Dermis microvascular lymphatic vessel endothelial cell (primary cell): ENCODE measurements around the gene AKAP4. TPM values are rescaled to one million over a fixed set of nuclear protein-coding genes. Genes with fewer than 3 reads are reported as not detected.

Source experiments
- DNase-seq, 2 donors: peaks; one replicate each; pipeline versions ENCODE4 v3.0.0 to v3.0.0-alpha.2; 2010; ENCODE audit warnings: low read depth in 2 of 2
- total RNA-seq: library from RNA; depleted of rRNA; stranded (reverse); fragments of >200 nt; gene quantifications from 2 replicates; pipeline ENCODE4 v1.2.1, GENCODE V29; 2014

AKAP4 gene
- not detected in 2 replicates for total RNA-seq

- DNase-seq, result no peak
These were observed at the start of gene AKAP4 for GRCh38 chrX:50200907-50201306. Gene AKAP4 (minus strand): TSS chrX:50201007. CDS start chrX:50200889, 118 bp downstream.

DNA sequence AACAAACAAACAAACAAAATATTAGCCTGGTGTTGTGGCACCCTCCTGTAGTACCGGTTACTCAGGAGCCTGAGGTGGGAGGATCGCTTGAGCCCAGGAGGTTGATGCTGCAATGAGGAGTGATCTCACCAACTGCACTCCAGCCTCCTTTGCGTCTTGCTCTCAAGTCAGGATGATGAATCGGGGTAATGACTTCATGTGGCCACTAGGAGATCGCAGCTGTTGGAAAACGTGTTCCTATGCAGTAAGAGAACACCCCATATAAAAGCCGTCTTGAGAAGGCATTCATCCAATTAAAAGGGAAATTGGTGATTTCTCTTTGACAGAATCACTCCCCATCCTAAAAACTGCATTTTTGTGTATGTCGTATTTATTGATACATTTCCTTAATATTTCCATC, 10.7 kb upstream of the AKAP4 start:
- no peak for DNase-seq

DNA sequence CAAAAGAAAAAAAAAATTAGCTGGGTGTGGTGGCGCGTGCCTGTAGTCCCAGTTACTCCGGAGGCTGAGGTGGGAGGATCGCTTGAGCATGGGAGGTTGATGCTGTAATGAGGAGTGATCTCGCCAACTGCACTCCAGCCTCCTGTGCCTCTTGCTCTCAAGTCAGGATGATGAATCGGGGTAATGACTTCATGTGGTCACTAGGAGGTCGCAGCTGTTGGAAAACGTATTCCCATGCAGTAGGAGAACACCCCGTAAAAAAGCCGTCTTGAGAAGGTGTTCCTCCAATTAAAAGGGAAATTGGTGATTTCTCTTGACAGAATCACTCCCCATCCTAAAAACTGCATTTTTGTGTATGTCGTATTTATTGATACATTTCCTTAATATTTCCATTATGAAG, 5.9 kb upstream of the AKAP4 start:
- no peak for DNase-seq

DNA sequence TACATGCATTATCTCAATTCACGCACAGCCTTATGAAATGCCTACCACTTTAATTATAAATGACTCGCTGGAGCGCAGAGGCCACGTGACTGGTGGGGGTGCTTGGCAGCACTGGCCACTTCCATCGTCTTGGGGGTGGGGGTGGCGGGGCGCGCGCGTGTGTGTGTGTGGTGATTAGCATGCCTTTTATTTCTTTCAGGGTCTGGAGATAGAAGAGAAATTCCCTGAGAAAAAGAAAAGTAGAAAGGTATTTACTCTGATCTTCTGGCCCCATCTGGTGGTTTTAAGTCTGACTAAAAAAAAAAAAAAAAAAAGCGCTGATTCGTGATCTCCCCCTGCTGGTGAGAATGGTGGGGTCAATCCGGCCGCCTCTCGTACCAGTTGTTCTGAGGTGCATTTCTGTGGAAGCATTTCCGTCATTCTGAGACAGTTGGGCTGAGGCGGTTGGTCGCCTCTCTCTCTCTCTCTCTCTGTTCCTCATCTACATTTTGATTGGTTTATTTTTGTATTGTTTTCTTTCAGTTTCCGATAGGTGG, 3.6 kb upstream of the AKAP4 start, which contains the start of gene CCNB3:
Gene CCNB3, plus strand, starts transcription at position 402 of the 536 bp plus-strand sequence. CDS start 80,399 bp downstream, outside the sequence.
- DNase-seq, result peak; percentile 32 to 67

GRCh38 chrX:50202539-50202938, 1.7 kb upstream of the AKAP4 start:
- DNase-seq, result peak in 1 of 2 donors; percentile 7

- DNase-seq, result no peak
These were observed 2.5 kb downstream of the AKAP4 start for GRCh38 chrX:50198348-50198747.

DNA sequence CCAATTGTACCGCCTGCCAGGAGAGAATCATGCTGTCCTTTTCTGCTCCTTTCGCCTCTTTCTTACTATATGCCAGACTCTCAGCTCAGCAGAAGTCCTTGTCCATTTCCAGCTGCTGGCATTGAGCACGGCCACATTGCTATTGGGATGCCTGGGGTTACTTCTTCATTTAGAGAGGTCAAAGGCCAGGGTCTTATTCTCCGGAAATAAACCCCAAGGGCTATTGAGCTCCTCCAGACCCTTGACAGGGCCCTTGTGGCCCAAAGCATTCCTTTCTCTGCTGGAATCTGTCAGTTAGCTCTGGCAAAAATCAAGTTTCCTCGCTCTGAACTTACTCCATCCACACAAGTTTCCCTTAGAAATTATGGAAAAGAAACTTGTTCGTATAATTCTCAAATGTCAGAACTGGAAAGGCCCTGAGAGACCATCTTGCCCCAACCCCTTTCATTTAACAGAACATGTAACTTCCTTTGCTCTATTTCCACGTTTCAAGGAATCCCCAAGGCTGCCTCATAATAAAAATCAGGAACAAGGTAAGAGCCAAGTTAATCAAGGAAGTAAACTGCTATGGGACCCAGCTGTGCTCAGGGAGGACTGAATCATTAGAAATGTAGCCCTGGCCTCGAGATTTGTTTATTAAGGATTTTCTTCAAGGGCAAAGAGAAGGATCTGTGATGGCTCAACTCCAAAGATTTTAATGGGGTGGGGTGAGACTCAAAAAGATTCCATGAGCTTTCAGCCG, 11.8 kb downstream of the AKAP4 start:
- no peak for DNase-seq

- DNase-seq, result no peak
These were observed 16.9 kb downstream of the AKAP4 start for GRCh38 chrX:50183891-50184290.

- no peak for DNase-seq
These were observed 20.5 kb downstream of the AKAP4 start for GRCh38 chrX:50180073-50180940.

DNA sequence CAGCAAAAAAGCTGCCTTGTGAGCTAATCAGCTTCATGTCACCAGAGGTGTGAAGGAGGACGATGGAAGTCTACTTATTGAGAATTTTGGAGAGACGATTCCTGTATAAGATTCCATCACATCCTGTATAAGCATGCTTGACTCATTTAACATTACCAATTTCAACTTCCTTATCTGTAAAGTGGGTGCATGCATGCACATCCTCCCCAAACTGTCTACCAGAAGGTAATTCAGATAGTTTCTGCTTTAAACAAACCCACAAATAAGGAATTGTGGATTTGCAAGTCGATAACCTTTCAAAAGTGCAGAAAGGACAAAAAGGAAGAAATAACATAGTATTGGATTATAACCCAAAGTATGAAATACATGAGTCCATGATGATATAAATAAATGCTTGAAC, 31.1 kb downstream of the AKAP4 start:
- DNase-seq, result no peak

DNA sequence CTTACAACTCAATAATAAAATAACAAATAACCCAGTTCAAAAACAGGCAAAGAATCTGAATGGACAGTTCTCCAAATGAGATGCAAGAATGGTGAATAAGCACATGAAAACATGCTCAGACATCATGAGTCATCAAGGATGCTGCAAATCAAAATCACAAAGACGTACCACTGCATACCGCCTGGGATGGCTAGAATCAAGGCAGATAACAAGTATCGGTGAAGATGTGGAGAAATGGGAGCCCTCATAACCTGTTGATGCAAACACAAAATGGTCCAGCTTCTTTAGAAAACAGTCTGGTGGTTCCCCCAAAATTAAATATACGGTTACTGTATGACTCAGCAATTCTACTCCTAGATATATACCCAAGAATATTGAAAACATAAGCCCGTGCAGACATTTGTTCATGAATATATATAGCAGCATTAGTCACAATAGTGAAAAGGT, 32.5 kb downstream of the AKAP4 start:
- no peak for DNase-seq

DNA sequence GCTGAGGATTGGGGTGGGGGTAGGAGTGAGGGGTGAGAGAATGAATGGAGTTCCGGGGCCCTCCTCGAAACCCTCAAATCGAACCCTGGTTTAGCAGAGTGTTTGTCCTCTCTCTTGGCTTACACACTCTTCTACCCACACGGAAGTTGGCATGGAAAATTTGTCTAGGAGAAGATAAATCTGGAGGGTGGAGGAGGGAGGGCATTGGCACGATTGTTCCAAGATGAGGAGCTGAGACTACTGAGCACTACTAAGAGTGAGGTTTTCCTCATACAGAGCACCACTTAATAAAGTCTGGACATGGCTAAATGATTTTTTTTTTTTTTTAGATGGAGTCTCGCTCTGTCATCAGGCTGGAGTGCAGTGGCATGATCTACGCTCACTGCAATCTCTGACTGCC, 33.4 kb downstream of the AKAP4 start:
- DNase-seq, result no peak

DNA sequence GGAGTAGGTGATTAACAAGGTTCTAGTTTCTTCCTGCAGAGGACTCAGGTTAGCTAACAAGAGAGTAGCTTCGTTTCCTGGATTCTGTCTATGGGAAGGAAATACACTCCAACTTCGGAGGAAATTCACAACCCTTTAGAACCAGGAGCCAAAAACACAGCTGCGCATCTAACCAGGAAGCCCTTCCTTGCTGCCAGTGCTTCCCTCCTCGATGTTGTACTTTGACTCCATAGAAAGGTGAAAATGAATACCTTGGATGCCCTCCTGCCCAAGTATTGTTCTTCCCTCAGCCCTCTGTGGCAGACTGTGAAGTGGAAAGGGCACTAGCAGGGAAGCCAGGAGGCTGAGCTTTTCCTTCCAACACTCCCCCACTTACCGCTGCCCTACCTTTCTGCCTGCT, 35.1 kb downstream of the AKAP4 start:
- DNase-seq, result no peak

DNA sequence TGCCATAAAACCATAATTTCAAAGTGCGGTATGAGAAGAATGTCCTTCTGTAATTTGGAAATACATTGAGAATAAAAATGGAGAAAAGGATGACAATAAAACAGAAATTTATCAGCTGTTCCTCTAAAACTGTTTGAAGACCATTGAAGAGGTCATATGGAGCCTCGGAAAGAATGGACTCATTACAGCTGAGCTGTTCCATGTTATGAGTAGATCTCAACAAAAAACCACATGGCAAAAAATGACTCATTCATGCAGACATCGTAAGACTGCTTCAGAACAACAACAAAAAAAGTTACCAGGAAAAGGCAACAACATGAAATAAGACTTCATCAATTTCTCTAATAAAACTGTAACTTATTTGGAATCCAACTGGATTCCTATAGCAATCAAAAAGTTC, 39.7 kb downstream of the AKAP4 start:
- DNase-seq, result no peak

GRCh38 chrX:50158593-50158992, 42.2 kb downstream of the AKAP4 start:
- no peak for DNase-seq

DNA sequence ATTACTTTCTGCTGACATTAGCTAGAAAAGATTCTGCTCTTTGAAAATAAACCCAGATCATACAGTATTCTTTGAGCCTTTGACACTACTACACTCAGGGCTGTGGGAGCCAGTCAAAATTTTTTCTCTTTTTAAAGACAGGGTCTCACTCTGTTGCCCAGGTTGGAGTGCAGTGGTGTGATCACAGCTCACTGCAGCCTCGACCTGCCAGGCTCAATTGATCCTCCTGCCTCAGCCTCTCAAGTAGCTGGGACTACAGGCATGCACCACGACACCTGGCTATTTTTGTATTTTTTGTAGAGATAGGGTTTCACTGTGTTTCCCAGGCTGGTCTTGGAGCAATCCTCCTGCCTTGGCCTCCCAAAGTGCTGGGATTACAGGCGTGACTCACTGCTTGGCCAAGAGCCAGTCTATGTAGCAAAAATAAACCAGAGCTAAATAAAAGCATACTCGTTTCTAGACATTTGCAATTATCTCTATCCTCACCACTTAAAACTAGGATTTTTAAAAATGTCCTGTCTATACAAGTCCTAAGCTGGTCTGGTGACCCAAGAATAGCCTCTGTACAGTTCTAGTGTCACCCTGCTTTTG, 43.2 kb downstream of the AKAP4 start:
- peak in 1 of 2 donors; percentile 2 for DNase-seq

- no peak for DNase-seq
These were observed 46.4 kb downstream of the AKAP4 start for GRCh38 chrX:50154429-50154828.

GRCh38 chrX:50152456-50152855, 48.4 kb downstream of the AKAP4 start:
- no peak for DNase-seq

- no peak for DNase-seq
These were observed 52.8 kb downstream of the AKAP4 start for GRCh38 chrX:50147972-50148371.
